Bronchial epithelial cell (primary cell): ENCODE results near the gene CPZ. TPM values are rescaled to one million over a fixed set of nuclear protein-coding genes. Genes with fewer than 3 reads are reported as not detected.

Experiments
- DNase-seq: peaks from one replicate; pipeline ENCODE4 v3.0.0-alpha.2; 2010; ENCODE audit warnings: low read depth
- FAIRE-seq: peaks from 2 replicates; lab custom pipeline; 2011; peaks lifted over from hg19 to GRCh38; lab: Jason Lieb, UNC
- H3K27me3 ChIP-seq: 2 replicates; pipeline ENCODE4 v1.5.1; 2011; ENCODE audit warnings: low read length; ENCODE audit not compliant: control insufficient read depth, insufficient read depth
- H3K36me3 ChIP-seq: 2 replicates; pipeline ENCODE4 v1.5.1; 2011; ENCODE audit warnings: low read length; ENCODE audit not compliant: control insufficient read depth, insufficient read depth
- H3K4me3 ChIP-seq: 2 replicates; pipeline ENCODE4 v1.5.1; 2011; ENCODE audit warnings: mild to moderate bottlenecking, low read depth, low read length, control low read depth
- total RNA-seq: library from RNA; depleted of rRNA; stranded (reverse); fragments of >200 nt; gene quantifications from 2 replicates; pipeline ENCODE4 v1.2.1, GENCODE V29; 2014
- TF ChIP-seq, protein P1 (sequence below): IDR thresholded peaks from 2 replicates; pipeline ENCODE4 v1.5.1; 2011; ENCODE audit warnings: mild to moderate bottlenecking, moderate library complexity, low read length, control low read depth, inconsistent platforms; ENCODE audit not compliant: insufficient read depth, severe bottlenecking

The CPZ gene
- total RNA-seq, 1 donor from 2014 or later: 0.26 TPM

DNA sequence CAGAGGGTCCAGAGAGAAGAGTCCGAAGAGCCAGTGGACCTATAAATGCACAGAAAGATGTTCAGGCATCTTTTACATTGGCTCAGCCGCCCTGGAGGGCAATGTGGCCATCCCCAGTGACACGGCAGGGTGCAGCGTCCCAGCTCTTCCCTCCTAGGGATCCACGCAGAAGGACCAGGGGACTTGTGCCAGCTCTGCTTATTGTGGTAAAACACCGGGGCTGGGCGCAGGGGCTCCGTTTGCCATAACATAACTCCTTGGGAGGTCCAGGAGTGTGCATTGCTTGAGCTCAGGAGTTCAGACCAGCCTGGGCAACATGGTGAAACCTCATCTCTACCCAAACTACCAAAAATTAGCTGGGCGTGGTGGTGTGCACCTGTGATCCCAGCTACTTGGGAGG lies 70.2 kb downstream of the CPZ start:
- H3K4me3 ChIP-seq: no peak overlapping the region
- DNase-seq: no peak
- FAIRE-seq: no peak
- H3K27me3 ChIP-seq: no peaks in the 10 kb centered on the region
- H3K36me3 ChIP-seq: no peaks in the 10 kb centered on the region
- TF ChIP-seq, protein P1, sequence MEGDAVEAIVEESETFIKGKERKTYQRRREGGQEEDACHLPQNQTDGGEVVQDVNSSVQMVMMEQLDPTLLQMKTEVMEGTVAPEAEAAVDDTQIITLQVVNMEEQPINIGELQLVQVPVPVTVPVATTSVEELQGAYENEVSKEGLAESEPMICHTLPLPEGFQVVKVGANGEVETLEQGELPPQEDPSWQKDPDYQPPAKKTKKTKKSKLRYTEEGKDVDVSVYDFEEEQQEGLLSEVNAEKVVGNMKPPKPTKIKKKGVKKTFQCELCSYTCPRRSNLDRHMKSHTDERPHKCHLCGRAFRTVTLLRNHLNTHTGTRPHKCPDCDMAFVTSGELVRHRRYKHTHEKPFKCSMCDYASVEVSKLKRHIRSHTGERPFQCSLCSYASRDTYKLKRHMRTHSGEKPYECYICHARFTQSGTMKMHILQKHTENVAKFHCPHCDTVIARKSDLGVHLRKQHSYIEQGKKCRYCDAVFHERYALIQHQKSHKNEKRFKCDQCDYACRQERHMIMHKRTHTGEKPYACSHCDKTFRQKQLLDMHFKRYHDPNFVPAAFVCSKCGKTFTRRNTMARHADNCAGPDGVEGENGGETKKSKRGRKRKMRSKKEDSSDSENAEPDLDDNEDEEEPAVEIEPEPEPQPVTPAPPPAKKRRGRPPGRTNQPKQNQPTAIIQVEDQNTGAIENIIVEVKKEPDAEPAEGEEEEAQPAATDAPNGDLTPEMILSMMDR: no peak

DNA sequence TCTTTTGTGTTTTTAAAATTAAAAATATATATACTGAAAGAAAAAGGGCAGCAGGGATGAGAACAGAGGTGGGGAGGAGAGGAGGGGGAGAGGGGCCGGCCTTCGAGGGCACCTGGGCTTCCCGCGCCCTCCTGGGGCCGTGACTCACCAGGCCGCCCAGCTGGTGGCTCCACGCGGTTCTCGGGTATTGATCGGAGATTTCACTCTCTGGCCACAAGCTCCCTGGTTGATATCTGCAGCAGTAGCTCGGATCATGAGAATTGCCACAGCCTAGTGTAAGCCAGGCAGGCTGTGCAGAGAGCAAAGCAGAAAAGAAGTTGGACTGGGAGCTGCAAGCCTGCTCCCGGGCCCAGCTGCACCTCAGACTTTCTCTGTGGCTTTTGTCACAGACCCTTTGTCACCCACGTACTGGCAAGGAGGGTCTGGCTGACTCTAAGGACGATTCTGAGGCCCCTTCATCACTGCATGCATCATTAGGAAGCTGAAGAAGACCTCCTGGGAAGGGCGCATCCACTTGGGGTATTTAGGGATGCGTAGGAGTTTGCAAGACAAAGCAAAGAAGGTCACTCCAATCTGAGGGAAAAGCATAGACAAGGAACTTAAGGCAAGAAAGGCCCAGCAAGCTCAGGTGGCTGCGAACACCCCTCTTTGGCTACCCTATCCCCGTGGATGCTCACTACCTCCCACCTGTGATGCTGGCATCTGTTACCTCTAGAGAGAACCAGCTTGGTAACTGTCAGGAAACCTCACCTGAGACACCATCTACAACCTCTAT lies 71.7 kb downstream of the CPZ start:
- H3K27me3 ChIP-seq: no peaks in the 10 kb centered on the region
- TF ChIP-seq, protein P1: no peak

DNA sequence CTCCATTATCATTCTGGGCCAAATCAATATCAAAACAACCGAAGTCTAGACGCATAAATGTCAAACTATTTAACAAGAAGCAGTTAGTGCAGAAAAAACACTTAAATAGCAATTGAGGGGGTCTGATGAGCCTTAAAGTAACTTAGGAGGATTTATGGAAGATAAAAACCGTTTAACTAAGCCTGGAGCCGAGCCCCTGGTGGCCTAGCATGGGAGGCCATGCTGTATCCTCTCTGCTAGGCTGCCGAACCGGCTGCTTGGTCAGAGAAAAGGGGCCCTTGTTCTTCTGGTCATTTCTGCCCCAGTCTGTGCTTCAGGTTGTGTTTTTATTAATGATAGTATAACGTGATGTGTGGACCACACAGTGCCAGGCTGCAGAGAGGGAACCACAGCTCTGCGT lies 72.4 kb downstream of the CPZ start:
- no peaks in the 10 kb centered on the region for H3K36me3 ChIP-seq
- DNase-seq (no peak), FAIRE-seq (no peak)
- no peaks in the 10 kb centered on the region for H3K27me3 ChIP-seq
- TF ChIP-seq, protein P1: no peak
- no peak overlapping the region for H3K4me3 ChIP-seq

More for the DNA sequence above, 71.7 kb downstream of the CPZ start:
- Histone ChIP-seq H3K36me3 (no peaks in the 10 kb centered on the region), H3K4me3 (no peak overlapping the region)
- FAIRE-seq: no peak
- DNase-seq: no peak

DNA sequence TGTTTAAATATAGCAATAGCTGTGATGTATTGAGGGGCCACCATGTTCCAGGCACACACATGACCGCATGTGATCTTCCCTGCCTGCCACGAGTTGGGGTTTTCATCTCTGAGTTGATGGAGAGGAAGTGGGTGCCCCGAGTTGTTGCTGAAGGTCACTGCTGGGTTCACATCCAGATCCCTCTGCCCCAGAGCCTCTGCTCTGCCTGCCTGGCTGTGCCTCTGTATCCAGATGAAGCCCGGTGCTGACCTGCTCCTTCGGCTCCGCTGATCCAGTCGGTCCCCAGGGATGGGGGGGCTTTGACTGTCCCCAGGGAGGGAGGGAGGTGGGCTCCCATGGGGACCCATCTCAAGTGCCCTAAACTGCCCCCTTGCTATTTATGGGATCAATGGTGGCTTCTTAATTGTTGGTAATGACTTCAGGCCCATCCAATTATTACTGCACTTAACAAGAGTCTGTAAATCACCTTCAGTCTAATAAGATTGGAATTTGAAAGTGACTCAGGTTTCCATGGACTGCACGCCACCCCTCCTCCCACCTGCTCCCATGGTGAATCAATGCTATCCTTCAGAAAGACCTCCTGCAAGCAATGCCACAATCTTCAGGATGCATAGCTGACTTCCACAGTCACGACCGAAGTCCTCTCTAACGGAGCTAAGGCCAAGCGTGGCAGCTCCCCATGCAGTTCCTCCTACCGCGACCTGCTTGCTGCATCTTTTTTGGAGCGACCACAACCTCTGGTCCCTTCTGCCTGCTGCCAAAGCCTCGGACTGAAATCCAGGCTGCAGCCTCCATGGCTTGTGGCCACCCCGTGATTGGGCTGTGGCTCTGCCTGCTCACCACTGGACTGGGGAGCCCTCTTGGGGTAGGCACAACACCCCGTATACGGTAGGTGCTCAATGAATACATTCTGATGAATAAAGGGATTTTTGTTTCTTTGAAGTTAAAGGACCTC lies 73.1 kb downstream of the CPZ start:
- H3K36me3 ChIP-seq: no peaks in the 10 kb centered on the region
- TF ChIP-seq, protein P1: no peak
- FAIRE-seq (no peak), DNase-seq (peak; percentile 20)
- no peaks in the 10 kb centered on the region for H3K27me3 ChIP-seq
- no peak overlapping the region for H3K4me3 ChIP-seq

DNA sequence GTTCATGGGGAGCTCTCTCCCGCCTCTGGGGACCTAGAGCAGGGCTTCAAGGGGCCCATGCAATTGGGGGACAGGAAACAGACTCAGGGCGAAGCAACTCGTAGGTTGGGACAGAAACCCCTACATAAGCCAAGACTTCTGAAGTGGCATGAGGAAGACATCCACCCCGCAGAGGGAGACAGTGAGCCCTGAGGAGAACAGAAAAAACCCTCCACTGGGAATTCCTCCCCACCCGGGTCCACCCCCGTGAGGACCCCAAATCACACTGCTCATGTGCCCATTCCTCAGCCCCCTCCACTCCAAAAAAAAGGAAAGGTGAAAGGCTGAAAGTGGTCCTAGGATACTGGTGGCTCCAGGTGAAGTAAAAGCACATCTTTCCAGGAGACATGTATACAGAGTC lies 74.0 kb downstream of the CPZ start:
- FAIRE-seq (no peak), DNase-seq (no peak)
- no peaks in the 10 kb centered on the region for H3K36me3 ChIP-seq
- no peak overlapping the region for H3K4me3 ChIP-seq
- no peaks in the 10 kb centered on the region for H3K27me3 ChIP-seq
- TF ChIP-seq, protein P1: no peak

Other genes starting within 250 kb of the CPZ start
- gene ACOX3, start 152.0 kb upstream of the CPZ start, total RNA-seq: 12.4 and 22.0 TPM in 2 replicates
- gene TRMT44, start 152.0 kb upstream of the CPZ start, total RNA-seq: 10.0 and 14.1 TPM in 2 replicates
- gene GPR78, start 12.4 kb upstream of the CPZ start, total RNA-seq: under 0.01 and 0.51 TPM in 2 replicates